SU-DHL-6 (cell line): ENCODE data around the gene MEIS1.

ENCODE experiments used
- H2AFZ ChIP-seq: fragments of 200-600 bp; sonication (generic); 2 replicates; pipeline ENCODE4 v1.6.1; 2014; ENCODE audit warnings: low read depth, mild to moderate bottlenecking, moderate library complexity, mixed read lengths, antibody characterized with exemption, low read length; ENCODE audit not compliant: severe bottlenecking
- H3F3A ChIP-seq: fragments of 200-600 bp; shearing (Covaris generic); 2 replicates; pipeline ENCODE4 v1.6.0; 2016; ENCODE audit warnings: antibody characterized with exemption, mild to moderate bottlenecking; ENCODE audit not compliant: insufficient read depth
- H3K27ac ChIP-seq: fragments of 200-600 bp; sonication (generic); 2 replicates; pipeline ENCODE4 v1.5.1; 2016; ENCODE audit warnings: low read depth, mild to moderate bottlenecking, low read length, moderate library complexity, mixed read lengths
- H3K27me3 ChIP-seq: fragments of 200-600 bp; sonication (generic), shearing (Covaris generic); 2 replicates; pipeline ENCODE4 v1.6.0; 2014; ENCODE audit warnings: mild to moderate bottlenecking, low read length
- H3K36me3 ChIP-seq: fragments of 200-600 bp; sonication (generic); 2 replicates; pipeline ENCODE4 v1.6.1; 2014; ENCODE audit warnings: mild to moderate bottlenecking, low read length, mixed read lengths
- H3K4me2 ChIP-seq: fragments of 300-600, 200-600 bp; shearing (Covaris generic), sonication (generic); 2 replicates; pipeline ENCODE4 v1.6.0; 2014; ENCODE audit warnings: low read length, low read depth, mild to moderate bottlenecking; ENCODE audit not compliant: poor library complexity, severe bottlenecking
- H3K4me3 ChIP-seq: fragments of 200-600 bp; sonication (generic); 2 replicates; pipeline ENCODE4 v1.5.1; 2014; ENCODE audit warnings: antibody characterized with exemption, low read length, mild to moderate bottlenecking, mixed read lengths; ENCODE audit not compliant: insufficient read depth, poor library complexity, severe bottlenecking
- H3K79me2 ChIP-seq: fragments of 200-600 bp; sonication (generic); 2 replicates; pipeline ENCODE4 v1.6.1; 2014; ENCODE audit warnings: mild to moderate bottlenecking, low read length, moderate library complexity; ENCODE audit not compliant: insufficient read depth
- H3K9ac ChIP-seq: fragments of 200-600 bp; sonication (generic); 2 replicates; pipeline ENCODE4 v1.7.0; 2014; ENCODE audit warnings: mild to moderate bottlenecking, low read length
- H3K9me2 ChIP-seq: fragments of 200-600 bp; sonication (generic); replicated peaks from 2 replicates; pipeline ENCODE4 v1.6.1; 2014; ENCODE audit warnings: low read length; ENCODE audit not compliant: insufficient read depth
- H3K9me3 ChIP-seq: fragments of 200-600 bp; sonication (generic); 2 replicates; pipeline ENCODE4 v1.6.1; 2014; ENCODE audit warnings: low read length, mixed read lengths; ENCODE audit not compliant: insufficient read depth
- H4K20me1 ChIP-seq: fragments of 200-600 bp; sonication (generic); 2 replicates; pipeline ENCODE4 v1.6.1; 2014; ENCODE audit warnings: low read depth, mild to moderate bottlenecking, antibody characterized with exemption, low read length, moderate library complexity, mixed read lengths
- EZH2phosphoT487 ChIP-seq: fragments of 200-600 bp; sonication (generic), shearing (Covaris generic); conservative IDR thresholded peaks from 2 replicates; pipeline ENCODE4 v1.6.1; 2018; ENCODE audit warnings: mild to moderate bottlenecking, antibody characterized with exemption, low read length, moderate library complexity, mixed read lengths
- TF ChIP-seq, protein P1 (sequence below): fragments of 200-600 bp; sonication (generic); IDR thresholded peaks from one replicate; pipeline ENCODE4 v1.5.1; 2017; ENCODE audit warnings: antibody characterized with exemption, mild to moderate bottlenecking, low read length, moderate library complexity; ENCODE audit not compliant: insufficient read depth, poor library complexity, severe bottlenecking

The MEIS1 gene

DNA sequence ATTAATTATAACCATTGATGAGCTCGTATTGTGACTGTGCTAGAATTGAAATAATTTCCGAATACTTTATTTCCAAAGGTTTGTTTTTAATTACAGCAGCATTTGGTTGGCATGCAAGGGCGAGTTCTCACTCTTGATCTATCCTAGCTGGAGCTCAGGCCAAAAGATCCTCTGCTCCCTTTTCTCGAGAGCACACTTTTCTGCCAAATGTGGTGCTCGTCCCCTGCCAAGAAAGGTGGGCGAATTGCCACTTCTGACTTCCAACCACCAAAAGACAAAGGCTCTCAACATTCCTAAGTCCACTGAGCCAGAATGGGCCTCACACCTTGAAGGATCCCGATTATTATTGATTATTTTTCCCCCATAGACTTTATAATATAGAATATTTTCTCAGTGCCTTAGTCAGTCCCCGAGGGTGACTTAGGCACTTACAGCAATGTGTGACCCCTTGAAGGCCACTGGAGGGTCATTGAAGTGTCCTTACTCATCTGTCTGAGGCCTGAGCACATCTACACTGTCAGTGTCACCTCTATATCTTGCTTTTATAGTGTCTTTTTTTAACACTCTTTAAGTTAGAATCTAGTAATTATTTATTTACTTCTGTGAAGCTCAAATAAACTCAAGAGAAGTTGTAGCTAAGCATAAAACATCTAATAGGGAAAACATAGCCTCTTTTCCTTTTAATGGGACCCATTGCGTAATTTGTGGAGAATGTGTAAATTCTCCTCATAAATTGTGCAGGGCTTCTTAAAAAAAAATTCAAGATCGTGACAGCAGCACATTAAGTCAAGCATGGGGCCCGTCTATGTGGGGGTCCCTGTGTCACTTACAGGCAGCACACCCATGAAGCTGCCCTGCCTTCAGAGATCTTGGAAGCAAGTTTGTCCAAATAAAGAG, 98.3 kb downstream of the MEIS1 start:
- Histone ChIP-seq H2AFZ (no peak overlapping the region), H3K4me3 (no peak overlapping the region), H3K9me2 (no peaks in the 10 kb centered on the region), H3K79me2 (no peaks in the 10 kb centered on the region), H3K9me3 (no peaks in the 10 kb centered on the region), H3K36me3 (no peaks in the 10 kb centered on the region), H3K9ac (no peak overlapping the region), H3F3A (no peaks in the 10 kb centered on the region), H3K27ac (no peak overlapping the region), H4K20me1 (no peaks in the 10 kb centered on the region), H3K4me2 (no peak overlapping the region), H3K27me3 (no peaks in the 10 kb centered on the region)
- TF ChIP-seq, protein P1, sequence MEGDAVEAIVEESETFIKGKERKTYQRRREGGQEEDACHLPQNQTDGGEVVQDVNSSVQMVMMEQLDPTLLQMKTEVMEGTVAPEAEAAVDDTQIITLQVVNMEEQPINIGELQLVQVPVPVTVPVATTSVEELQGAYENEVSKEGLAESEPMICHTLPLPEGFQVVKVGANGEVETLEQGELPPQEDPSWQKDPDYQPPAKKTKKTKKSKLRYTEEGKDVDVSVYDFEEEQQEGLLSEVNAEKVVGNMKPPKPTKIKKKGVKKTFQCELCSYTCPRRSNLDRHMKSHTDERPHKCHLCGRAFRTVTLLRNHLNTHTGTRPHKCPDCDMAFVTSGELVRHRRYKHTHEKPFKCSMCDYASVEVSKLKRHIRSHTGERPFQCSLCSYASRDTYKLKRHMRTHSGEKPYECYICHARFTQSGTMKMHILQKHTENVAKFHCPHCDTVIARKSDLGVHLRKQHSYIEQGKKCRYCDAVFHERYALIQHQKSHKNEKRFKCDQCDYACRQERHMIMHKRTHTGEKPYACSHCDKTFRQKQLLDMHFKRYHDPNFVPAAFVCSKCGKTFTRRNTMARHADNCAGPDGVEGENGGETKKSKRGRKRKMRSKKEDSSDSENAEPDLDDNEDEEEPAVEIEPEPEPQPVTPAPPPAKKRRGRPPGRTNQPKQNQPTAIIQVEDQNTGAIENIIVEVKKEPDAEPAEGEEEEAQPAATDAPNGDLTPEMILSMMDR, result no peak
- no peak for TF ChIP-seq EZH2phosphoT487

DNA sequence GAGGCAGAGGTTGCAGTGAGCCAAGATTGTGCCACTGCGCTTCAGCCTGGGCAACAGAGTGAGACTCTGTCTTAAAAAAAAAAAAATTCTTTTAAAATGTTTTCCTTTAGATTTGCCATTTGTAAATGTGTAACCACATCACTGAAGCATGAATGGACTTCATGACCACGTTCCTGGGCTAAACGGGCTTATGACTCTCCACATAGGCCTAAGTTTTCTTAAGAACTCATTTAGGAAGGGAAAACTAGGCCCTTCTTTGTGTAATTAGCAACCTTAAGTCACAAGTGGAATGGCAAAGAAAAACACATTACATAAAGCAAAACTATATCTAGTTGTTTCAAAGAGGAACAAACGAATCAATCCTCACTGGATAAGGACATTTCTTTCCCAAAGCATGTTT, 99.5 kb downstream of the MEIS1 start:
- no peak overlapping the region for H3K4me2 ChIP-seq
- TF ChIP-seq EZH2phosphoT487, result no peak
- H3F3A ChIP-seq, result no peaks in the 10 kb centered on the region
- no peak overlapping the region for H3K9ac ChIP-seq
- H4K20me1 ChIP-seq, result no peaks in the 10 kb centered on the region
- H3K79me2 ChIP-seq, result no peaks in the 10 kb centered on the region
- no peaks in the 10 kb centered on the region for H3K9me3 ChIP-seq
- no peaks in the 10 kb centered on the region for H3K27me3 ChIP-seq
- no peaks in the 10 kb centered on the region for H3K9me2 ChIP-seq
- H3K36me3 ChIP-seq, result no peaks in the 10 kb centered on the region
- no peak overlapping the region for H3K27ac ChIP-seq
- H2AFZ ChIP-seq, result no peak overlapping the region
- H3K4me3 ChIP-seq, result no peak overlapping the region

DNA sequence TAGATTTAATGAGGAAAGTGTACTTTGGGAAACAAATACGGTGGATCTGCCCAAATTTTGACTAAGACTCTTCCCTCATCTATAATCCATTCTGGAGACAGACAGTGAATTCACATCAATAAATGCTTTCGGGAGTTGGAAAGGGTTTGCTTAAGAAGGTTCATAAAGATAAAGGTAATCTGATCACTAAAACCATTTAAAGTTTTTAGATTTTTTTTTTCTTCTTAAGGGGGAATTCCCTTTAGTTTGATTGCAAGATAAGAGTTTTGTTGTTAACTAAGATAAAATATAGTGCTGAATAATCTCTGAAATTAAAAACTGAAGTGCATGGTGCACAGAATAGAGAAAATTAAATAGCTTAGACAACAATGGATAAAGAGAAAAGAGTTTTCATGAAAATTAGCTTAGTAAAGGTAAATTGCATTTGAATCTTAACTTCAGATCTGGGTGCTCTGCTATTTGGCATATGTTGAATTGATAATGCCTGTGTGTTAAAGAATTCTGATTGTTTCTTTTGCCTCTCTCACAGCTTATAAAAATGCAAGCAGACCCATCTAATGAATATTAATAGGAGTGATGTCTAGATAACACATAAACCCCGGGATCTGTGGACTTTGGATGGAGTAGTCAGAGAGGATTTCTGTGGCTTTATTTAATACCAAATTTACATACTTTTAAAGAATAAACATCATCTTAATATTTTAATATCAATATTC, 100.8 kb downstream of the MEIS1 start:
- no peak overlapping the region for H3K4me2 ChIP-seq
- H4K20me1 ChIP-seq, result no peaks in the 10 kb centered on the region
- H3K4me3 ChIP-seq, result no peak overlapping the region
- H3K27ac ChIP-seq, result no peak overlapping the region
- no peaks in the 10 kb centered on the region for H3K79me2 ChIP-seq
- H2AFZ ChIP-seq, result no peak overlapping the region
- H3K9me2 ChIP-seq, result no peaks in the 10 kb centered on the region
- H3F3A ChIP-seq, result no peaks in the 10 kb centered on the region
- TF ChIP-seq EZH2phosphoT487, result no peak
- TF ChIP-seq, protein P1, result no peak
- no peaks in the 10 kb centered on the region for H3K36me3 ChIP-seq
- H3K27me3 ChIP-seq, result no peaks in the 10 kb centered on the region
- no peak overlapping the region for H3K9ac ChIP-seq
- no peaks in the 10 kb centered on the region for H3K9me3 ChIP-seq

DNA sequence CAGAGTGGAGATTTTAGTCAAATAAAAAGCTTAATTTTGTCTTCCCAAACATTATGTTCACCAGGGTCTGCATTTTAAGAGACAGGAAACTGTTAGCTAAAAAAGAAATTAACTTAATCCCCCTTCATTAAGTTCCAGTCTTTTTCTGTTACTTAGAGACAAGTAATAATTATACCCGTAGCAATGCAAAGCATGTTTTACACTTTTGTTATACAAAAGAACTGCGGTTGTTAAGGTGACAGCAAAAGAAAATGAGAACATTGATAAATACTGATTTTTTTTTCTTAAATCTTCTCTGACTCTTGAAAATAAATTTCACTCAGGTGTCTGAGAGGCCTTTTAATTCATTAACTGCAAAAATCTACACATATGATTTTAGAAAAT, 101.4 kb downstream of the MEIS1 start:
- Histone ChIP-seq H3K9me2 (no peaks in the 10 kb centered on the region), H3K27me3 (no peaks in the 10 kb centered on the region), H3K4me2 (no peak overlapping the region), H3K27ac (no peak overlapping the region), H3K9me3 (no peaks in the 10 kb centered on the region), H3K79me2 (no peaks in the 10 kb centered on the region), H4K20me1 (no peaks in the 10 kb centered on the region), H3K4me3 (no peak overlapping the region), H3K36me3 (no peaks in the 10 kb centered on the region), H3K9ac (no peak overlapping the region), H3F3A (no peaks in the 10 kb centered on the region), H2AFZ (no peak overlapping the region)
- TF ChIP-seq EZH2phosphoT487, result no peak
- TF ChIP-seq, protein P1, result no peak
